GM19239 (cell line): ENCODE results near the gene APMAP.
"Not testable (repeated sequence)": the region's sequence is repeated elsewhere in the genome, so short reads cannot be mapped to it uniquely, and the experiment has no call there.

Experiments
- DNase-seq: peaks from one replicate; pipeline ENCODE4 v3.0.0; 2011; ENCODE audit warnings: low spot score; ENCODE audit not compliant: insufficient read length
- FAIRE-seq: peaks from 2 replicates; lab custom pipeline; 2011; peaks lifted over from hg19 to GRCh38; lab: Jason Lieb, UNC

APMAP gene

DNA sequence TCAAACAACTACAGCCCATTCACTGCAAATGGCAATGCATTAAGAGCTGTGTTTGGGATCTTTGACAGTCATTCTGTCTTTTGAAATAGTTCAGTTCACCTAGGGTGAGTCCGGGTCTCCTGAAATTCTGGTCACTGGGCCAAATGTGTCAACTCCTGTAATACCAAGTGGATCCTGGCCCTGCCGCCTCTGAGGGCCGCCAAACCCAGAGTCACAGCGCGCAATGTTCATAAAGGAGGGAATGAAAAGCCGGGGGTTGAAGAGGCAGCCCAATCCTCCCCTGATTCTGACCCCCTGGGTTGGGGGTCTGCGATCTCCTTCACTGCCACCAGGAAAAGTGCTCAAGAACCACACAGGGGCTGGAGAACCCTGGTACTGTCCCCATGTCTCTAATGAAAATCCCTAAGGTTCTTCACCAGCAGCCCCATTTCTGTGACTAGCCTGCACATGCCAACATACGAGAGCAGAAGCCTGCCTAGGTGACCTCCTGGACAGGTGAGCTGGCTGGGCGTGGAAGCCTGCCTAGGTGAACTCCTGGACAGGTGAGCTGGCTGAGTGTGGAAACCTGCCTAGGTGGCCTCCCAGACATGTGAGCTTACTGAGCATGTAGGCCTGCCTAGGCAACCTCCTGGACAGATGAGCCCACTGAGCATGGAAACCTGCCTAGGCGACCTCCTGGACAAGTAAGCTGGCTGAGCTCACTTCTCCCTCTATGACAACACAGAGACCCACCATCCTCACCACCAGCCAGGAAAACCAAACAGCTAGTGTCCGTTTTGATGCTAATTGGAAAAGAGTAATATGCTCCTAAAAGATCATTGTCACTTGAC lies 16.1 kb upstream of the APMAP start:
- DNase-seq (no peak), FAIRE-seq (no peak)

DNA sequence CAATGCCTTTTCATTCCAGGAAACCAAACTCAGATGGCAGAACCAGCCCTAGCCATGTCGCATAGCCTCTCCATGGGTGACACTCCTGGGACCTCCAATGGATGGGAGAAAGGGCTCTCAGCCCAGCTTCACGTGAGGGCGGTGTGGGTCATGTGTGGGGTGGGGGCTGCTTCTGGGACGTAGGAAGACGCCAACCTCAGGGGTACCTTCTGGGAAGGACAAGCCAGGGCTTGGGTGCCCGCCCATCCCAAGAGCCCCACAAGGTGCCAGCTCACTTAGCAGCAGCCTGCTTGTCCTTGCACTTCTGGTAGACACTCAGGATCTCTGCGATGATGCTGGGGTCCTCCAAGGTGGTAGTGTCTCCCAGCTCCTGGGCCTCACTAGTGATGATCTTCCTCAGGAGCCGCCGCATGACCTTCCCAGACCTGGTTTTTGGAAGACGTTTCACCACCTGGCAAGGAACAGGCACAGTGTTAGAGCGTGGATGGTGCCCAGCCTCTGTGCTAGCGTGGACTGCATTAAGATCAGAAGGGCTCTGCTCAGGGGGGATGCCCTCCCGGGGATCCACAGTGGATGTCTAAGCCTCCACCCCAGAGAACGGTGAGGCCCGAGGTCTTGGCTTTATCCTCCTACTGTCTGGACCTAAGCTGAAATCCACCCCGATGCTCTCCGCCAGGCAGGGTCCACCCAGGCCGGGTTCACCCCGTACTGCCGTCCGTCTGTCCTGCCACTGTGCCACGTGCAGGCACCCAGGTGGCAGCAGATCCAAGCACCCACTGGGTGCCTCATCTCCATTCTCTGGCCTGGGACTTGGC lies 15.1 kb upstream of the APMAP start:
- DNase-seq (no peak), FAIRE-seq (no peak)

DNA sequence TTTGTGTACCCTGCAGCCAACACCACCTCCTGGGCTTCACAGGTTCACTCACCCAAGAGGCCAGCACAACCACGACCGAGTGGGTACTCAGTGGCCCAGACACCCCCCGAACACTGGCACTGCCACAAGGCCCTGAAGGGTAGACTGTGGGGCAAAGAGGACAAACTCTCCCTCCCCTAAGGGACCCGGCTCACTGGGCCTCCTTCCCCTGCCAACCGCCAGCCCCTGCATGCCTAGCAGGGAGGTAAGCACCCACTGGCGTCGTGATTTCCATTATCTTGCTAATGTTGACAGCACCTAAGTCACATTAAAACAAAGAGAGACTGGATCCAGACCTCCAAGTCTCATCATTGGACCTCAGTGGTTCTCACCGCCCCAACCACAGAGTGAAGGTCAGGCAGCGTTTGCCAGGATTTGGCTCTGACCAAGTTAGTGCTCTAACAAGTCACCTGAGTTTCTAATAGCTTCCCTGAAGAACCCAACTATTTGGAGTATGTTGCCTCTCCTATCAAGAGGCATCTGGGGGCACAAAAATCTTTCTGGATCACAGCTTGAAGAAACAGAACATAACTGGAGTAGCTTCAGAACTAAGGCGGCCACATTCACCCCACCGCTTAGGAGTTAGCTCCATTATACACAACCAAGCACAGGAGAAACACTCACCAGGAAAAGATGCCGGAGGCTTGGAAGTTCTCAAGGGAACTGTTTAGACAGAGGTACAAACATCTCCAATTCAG lies 14.0 kb upstream of the APMAP start:
- no peak for FAIRE-seq
- DNase-seq = no peak

DNA sequence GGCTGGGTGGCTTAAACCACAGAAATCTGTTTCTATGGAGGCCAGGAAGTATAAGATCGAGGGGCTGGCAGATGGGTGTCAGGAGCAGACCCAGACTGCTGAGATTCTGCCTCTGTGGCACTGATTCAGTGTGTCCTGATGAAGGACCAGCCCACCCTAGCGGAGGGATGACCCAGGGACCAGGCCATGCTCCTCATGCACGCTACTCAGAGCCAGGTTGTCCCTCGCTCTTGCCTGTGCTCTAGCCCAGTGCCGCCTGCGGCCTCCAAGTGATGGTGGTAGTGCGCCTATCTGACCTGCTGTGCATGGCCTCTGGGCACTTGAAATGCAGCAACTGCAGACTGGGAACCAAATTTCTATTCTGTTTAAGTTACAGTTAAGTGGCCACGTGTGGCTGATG lies 13.1 kb upstream of the APMAP start:
- DNase-seq (no peak), FAIRE-seq (no peak)

DNA sequence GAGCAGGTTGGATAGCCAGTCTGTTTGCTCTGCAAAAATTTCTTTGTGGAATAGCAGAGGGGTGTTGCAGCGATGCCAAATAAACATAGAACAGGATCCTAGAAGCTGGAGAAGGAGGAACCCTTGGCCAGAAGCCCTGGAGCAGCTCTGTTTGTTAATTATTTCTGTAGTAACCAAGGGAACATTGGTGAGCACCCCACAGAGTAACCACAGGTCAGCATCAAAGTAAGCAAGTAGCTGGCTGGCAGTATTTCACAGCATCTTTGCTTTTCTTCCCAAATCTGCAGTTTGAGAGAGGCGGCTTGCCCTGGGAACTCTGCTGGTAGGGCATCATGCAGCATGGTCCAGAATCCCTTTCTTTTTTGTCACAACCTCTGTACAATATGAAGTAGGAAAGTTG lies 12.7 kb upstream of the APMAP start:
- DNase-seq (no peak), FAIRE-seq (no peak)

DNA sequence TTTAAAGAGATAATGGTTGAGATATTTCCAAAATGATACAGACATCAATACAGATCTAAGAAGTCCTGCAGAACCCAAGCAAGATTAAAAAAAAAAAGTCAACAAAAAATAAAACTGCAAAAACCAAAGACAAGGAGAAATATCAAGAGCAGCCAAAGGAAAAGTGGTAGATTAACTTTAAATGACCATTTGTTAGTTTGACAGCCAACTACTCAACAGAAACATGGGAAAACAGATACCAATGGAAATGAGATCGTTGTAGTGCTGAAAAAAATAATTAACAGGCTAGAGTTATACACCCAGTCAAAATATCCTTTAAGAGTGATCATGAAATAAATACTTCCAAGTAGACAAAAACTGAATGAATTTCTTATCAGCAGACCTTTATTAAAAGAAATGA lies 10.5 kb upstream of the APMAP start:
- no peak for FAIRE-seq
- DNase-seq = no peak

DNA sequence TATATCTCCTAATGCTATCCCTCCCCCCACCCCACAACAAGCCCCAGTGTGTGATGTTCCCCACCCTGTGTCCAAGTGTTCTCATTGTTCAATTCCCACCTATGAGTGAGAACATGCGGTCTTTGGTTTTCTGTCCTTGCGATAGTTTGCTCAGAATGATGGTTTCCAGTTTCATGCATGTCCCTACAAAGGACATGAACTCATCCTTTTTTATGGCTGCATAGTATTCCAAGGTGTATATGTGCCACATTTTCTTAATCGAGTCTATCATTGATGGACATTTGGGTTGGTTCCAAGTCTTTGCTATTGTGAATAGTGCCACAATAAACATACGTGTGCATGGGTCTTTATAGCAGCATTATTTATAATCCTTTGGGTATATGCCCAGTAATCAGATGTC lies 8.8 kb upstream of the APMAP start:
- not testable (repeated sequence) for FAIRE-seq, DNase-seq

DNA sequence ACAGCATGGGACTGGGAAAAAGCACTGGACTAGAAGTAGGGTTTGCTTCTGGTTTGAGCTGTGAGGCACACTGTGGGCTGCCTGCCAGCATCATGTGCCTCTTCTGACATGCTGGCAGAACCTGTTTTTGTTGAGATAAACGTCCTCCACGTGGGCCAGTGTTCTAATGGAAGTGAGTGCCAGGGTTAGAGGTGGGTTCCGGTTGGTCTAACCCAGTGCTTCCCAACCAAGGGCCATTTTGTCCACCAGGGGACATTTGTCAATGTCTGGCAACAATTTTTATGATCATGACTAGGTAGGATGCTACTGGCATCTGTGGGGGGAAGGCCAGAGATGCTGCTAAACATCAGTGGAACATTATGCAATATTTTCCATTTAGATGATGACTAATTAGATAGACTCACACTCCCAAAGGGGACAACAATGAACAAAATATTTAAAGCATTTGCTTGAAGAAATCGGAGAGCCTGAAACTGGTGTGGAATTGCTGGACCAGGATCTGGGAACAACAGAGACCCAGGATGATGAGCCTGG lies 7.8 kb upstream of the APMAP start:
- no peak for FAIRE-seq
- no peak for DNase-seq

DNA sequence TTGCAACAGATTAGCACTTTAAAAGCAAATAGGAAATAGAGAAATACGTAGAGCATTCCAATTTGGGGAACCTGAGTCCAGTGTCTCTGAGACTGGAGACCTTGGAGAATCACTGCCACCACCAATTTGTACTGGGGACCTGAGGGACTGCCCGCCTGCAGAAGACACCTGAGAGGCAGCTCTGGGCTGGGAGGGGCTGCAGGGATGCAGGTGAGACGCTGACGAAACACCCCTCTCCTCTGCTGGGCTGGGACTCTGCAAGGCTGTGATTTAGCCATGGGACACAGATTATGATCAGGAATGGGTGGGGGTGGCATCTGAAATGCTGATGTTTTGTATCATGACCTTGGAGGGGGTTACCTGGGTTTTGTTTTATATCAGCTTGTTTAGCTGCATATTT lies 7.0 kb upstream of the APMAP start:
- DNase-seq (no peak), FAIRE-seq (no peak)

DNA sequence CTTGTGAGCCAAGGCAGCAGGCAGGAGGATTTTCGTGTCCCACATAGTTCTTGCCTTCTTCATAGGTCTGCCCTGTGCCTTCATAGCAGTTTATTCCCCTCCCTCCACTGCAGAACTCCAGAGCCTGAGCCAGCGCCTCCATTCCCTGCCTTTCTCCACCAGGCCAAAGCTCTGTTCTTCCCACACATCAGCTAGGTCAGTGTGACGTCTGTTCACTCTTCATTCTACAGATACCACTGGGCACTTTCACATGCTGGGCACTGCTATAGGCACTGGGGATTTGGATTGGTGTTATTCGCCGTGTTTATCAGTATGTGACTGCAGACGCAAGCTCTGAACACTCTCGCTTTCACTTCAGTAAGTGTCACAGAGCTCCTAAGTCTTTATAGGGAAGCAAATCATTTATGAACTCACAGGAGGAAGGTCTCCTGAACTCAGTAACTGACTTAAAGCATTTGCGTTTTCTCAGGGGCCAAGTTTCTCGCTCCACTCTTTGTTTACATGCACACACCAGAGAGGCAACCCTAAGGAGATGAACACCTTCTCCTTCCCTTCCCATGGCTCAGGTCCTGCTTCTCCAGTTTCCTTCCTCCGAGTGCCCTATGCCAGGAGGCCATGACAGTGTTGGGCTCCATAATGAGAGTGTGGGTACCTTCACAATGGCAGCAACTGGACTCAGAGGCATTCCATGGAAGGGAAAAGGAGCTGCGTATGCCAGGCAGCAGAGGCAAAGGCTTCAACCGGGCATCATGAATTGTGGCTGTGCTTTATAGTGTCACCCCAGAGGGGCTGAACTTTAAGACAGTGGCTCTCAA lies 6.3 kb upstream of the APMAP start:
- FAIRE-seq = no peak
- DNase-seq = no peak

DNA sequence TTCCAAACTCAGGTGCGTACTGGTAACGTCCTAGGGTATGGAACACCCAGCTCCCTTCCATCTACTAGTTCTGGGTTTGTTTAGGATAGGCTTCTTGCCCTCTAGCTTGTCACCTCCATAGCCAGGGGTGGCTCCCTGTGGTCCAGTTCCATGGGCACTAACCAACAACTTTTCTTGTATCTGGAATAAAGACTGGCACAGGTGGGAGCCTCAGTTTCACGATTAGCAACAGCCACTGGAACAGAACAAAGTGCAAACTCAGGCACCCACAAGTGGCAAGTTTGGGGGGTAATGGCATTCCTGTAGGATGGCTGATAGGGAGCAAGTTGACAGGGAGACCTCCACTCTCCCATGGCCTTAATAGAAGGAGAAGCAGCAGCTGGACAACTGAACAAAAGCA lies 5.6 kb upstream of the APMAP start:
- DNase-seq (no peak), FAIRE-seq (no peak)

DNA sequence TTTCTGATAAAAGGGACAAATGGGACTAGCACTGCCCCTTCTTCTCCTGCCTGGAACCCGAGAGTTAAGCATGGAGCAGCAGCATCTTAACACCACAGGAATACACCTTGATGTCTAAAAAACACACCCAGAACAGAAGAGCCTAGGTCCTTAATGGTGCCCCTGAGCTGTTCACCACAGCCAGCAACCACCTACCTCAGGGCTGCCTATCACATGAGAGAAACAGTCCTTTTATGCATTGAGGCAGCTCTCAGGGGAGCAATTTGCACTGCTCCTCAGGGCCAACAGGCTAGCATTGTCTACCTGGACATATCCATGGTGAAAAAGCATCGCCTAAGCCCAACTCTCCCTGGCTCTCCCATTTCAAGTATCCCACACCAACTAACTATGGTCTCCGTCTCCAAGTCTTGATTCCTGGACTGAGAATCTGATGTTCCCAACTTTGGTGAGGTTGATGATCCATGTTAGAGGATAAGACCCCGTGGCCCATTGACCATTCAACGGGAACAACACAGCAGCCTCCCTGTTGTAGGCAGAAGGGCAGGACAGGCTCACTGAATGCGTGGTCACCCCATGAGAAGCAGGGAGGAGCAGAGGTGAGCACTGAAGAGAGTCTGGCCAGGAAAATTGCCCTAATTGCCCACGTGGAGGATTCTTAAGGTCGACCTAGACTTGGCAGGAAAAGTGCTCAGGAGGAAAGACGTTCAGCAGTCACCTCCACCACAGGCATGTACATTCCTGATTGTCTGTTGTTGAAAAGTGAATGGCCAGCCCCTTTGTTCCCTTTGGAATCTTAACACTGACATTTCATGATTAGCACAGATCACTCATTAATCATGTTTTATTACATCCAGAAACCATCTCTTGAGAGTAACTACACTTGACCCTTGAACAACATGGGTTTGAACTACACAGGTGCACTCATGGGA lies 4.2 kb upstream of the APMAP start:
- FAIRE-seq (no peak), DNase-seq (no peak)

DNA sequence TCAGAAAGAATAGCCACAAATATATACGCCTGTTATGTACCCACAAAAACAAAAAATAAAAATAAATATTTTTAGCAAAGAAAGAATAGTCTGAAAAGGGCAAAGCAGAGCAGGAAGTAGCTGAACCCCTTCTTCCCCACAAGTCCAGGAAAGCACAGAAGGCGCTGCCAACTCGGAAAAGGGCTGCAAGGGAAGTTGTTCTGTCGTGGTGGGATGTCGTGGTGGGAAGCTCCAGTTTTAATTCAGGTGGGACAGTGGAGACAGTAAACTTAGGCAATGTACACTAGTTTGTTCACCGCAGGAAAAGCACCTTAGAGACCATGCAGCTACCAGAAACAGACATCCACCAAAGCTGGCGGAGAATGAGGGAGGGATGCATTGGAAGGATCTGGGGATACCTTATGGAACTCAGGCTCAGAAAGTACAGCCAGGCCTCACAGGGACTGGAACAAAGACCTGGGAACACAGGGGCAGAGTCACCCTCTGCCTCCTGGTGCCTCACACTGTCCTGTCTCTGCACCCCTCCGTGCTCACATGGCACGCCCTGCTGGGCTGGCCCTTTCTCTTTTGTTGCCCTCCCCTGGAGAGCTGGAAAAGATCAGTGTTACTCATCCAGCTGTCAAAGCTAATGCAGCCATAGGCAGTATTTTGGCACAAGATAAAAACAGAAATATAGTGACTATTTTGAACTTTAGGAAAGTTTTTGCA lies 3.3 kb upstream of the APMAP start:
- DNase-seq = no peak
- no peak for FAIRE-seq

DNA sequence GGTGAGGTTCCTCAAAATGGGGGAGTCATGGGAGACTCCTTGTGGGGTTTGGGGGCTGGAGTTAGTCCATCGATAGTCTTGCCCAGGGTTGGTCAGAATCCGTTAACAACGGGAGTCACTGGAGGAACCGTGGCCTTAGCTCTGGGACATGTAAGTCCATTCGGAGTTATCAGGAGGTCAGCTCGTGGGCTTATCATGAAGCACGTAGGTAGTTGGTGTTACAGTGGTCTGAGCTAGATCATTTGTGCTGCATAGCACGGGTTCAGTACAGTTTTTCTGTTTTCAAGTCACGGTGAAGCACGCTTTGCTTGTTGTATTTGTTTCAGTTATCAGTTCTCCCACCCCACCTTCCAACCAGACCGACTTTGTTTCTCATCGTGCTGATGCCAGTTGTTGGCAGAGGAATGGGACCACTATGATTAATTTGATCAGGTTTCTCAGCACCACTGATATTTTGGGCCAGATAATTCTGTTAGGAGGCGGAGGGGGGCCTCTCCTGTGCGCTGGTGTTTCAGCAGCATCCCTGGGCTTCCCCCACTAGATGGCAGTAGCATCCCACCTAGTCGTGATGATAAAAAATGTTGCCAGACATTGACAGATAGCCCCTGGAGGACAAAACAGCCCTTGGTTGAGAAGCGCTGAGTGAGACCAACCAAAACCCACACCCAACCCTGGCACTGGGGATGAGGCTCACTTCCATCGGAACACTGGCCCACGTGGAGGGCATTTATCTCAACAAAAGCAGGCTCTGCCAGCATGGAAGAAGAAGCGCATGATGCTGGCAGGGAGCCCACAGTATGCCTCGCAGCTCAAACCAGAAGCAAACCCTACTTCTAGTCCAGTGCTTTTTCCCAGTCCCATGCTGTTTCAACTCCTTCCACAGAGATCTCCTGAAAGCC lies 2.2 kb upstream of the APMAP start:
- FAIRE-seq (peak; percentile 88), DNase-seq (peak; percentile 34)

DNA sequence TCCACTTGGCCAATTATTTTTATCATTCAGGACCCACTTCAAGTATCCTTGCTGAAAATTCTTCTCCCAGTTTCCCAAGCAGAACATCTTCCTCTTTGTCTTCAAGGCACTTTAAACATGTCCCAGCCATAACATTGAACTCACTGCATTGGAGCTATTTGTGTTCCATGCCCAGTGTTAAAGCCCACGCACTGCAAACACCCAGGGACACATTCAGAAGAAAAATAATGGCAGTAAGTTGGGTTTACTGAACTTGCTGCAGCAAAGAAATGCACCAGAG lies 1.6 kb upstream of the APMAP start:
- no peak for FAIRE-seq
- DNase-seq = no peak

DNA sequence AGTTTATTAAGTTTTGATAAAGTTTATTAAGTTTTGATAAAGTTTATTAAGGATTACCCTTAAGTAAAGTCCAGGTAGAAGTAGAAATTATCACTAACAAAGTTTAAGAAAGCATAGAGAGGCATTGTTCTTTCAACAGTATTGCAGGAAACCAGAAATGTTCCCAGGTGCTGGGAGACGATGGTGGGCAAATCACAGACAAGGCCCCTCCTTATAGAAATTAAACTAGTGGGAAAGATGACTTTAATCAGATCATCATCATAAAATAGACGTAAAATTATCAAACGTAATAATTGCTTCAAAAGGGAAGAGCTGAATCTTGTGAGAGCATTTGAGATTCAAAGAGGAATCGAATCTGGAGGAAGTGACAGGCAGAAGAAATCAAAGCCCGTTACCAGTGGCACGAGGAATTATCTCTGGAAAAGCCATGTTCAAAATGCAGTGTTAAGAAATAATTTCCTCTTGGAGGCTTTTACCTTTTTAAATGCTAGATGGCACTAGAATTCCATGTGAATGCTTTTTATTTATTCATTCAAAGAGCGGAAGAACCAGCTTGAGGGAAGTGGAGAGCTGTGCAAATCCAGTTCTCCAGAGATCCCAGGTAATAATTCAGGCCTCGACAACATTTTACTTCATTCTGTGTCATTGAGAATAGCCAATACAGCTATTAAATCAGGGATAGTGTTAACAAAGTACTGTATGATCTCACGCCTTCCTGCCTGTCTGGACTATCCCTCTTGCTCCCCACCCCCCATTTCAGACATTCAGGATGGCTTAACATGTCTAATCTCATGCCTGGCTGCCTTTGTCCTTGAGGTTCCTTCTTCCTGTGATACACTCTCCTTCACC lies 1.0 kb upstream of the APMAP start:
- DNase-seq = no peak
- no peak for FAIRE-seq
